Activated T-cell treated with anti-CD3 and anti-CD28 coated beads, Interleukin-2, amount 50 U/mL, for 72 hours (primary cell): ENCODE measurements around the gene C2CD2. TPM values are rescaled to one million over a fixed set of nuclear protein-coding genes. Genes with fewer than 3 reads are reported as not detected.

Experiments used
- ATAC-seq, 2 donors: fragments of 150-1000 bp; cut with Tn5 transposase; replicated peaks in 1 of 2; 2 replicates each; pipeline ENCODE4 v1.10.0; 2021; ENCODE audit warnings: moderate library complexity in 2 of 2, mild to moderate bottlenecking in 1 of 2
- DNase-seq, 2 donors: peaks; one replicate each; pipeline ENCODE4 v3.0.0; 2021 to 2022; ENCODE audit warnings: mixed read lengths in 1 of 2
- H3K27ac Mint-ChIP-seq: one replicate; pipeline ENCODE4 v1.8.0; 2022; ENCODE audit warnings: mild to moderate bottlenecking, moderate library complexity, mixed read lengths
- H3K27me3 Mint-ChIP-seq: one replicate; pipeline ENCODE4 v1.8.0; 2022; ENCODE audit warnings: low read depth, mixed read lengths
- H3K36me3 Mint-ChIP-seq, 2 donors: one replicate each; pipeline ENCODE4 v1.8.0; 2022; ENCODE audit warnings: mixed read lengths in 2 of 2, mild to moderate bottlenecking in 1 of 2; ENCODE audit not compliant: insufficient read depth in 2 of 2
- H3K4me1 Mint-ChIP-seq: one replicate; pipeline ENCODE4 v1.8.0; 2022; ENCODE audit warnings: low read depth, mixed read lengths
- H3K4me3 Mint-ChIP-seq, 2 donors: one replicate each; pipeline ENCODE4 v1.8.0; 2022; ENCODE audit warnings: mild to moderate bottlenecking in 2 of 2, mixed read lengths in 2 of 2, moderate library complexity in 2 of 2
- H3K9me3 Mint-ChIP-seq, 2 donors: one replicate each; pipeline ENCODE4 v1.8.0; 2022; ENCODE audit warnings: mixed read lengths in 2 of 2
- total RNA-seq, 2 donors: library from RNA; stranded (reverse); gene quantifications; one replicate each; pipeline ENCODE4 v1.2.3, GENCODE V29; 2022

Gene C2CD2
- total RNA-seq, 2 donors from 2014 or later: 6.9 to 15.1 TPM

- DNase-seq (no peak), ATAC-seq (no peak)
- Mint-ChIP-seq H3K4me1 (peaks cover 47% of the 10 kb centered on the region), H3K4me3 (no peak overlapping the region), H3K27ac (no peak overlapping the region), H3K9me3 (no peaks in the 10 kb centered on the region), H3K36me3 (peaks cover 1 to 2% of the 10 kb centered on the region in 2 donors), H3K27me3 (no peaks in the 10 kb centered on the region)
Observed at GRCh38 chr21:41931041-41931451, 22.8 kb downstream of the C2CD2 start.

GRCh38 chr21:41929248-41929647, 24.6 kb downstream of the C2CD2 start:
- H3K27ac Mint-ChIP-seq: no peak overlapping the region
- DNase-seq (no peak), ATAC-seq (no peak)
- H3K4me3 Mint-ChIP-seq: peak overlapping the region in 1 of 2 donors; percentile 5
- H3K4me1 Mint-ChIP-seq: peaks cover 65% of the 10 kb centered on the region
- no peaks in the 10 kb centered on the region for H3K9me3 Mint-ChIP-seq
- no peaks in the 10 kb centered on the region for H3K27me3 Mint-ChIP-seq
- peaks cover 2 to 5% of the 10 kb centered on the region in 2 donors for H3K36me3 Mint-ChIP-seq

GRCh38 chr21:41928621-41929220, 25.1 kb downstream of the C2CD2 start:
- no peak for ATAC-seq
- H3K4me3 Mint-ChIP-seq: peak overlapping the region in 1 of 2 donors; percentile 90
- H3K9me3 Mint-ChIP-seq: no peaks in the 10 kb centered on the region
- H3K27me3 Mint-ChIP-seq: no peaks in the 10 kb centered on the region
- no peak for DNase-seq
- peaks cover 2 to 5% of the 10 kb centered on the region in 2 donors for H3K36me3 Mint-ChIP-seq
- H3K27ac Mint-ChIP-seq: no peak overlapping the region
- H3K4me1 Mint-ChIP-seq: peaks cover 70% of the 10 kb centered on the region

GRCh38 chr21:41927727-41928409, 25.9 kb downstream of the C2CD2 start:
- no peak overlapping the region for H3K27ac Mint-ChIP-seq
- DNase-seq (peak; percentile 23 to 54), ATAC-seq (peak in 1 of 2 donors; percentile 49)
- peaks cover 70% of the 10 kb centered on the region for H3K4me1 Mint-ChIP-seq
- no peaks in the 10 kb centered on the region for H3K27me3 Mint-ChIP-seq
- H3K36me3 Mint-ChIP-seq: peaks cover 2 to 5% of the 10 kb centered on the region in 2 donors
- H3K4me3 Mint-ChIP-seq: peak overlapping the region; percentile 32 to 90
- H3K9me3 Mint-ChIP-seq: no peaks in the 10 kb centered on the region

- DNase-seq (no peak), ATAC-seq (peak in 1 of 2 donors; percentile 16)
- H3K4me1 Mint-ChIP-seq: peaks cover 77% of the 10 kb centered on the region
- peak overlapping the region; percentile 93 for H3K27ac Mint-ChIP-seq
- peaks cover 2 to 5% of the 10 kb centered on the region in 2 donors for H3K36me3 Mint-ChIP-seq
- H3K9me3 Mint-ChIP-seq: no peaks in the 10 kb centered on the region
- peak overlapping the region; percentile 88 to 90 for H3K4me3 Mint-ChIP-seq
- H3K27me3 Mint-ChIP-seq: no peaks in the 10 kb centered on the region
Observed at GRCh38 chr21:41926807-41927171, 27.0 kb downstream of the C2CD2 start.

- H3K9me3 Mint-ChIP-seq: no peaks in the 10 kb centered on the region
- peak; percentile 39 for DNase-seq
- H3K36me3 Mint-ChIP-seq: peaks cover 2 to 5% of the 10 kb centered on the region in 2 donors
- peak overlapping the region; percentile 93 for H3K27ac Mint-ChIP-seq
- H3K4me3 Mint-ChIP-seq: peak overlapping the region; percentile 88 to 90
- no peaks in the 10 kb centered on the region for H3K27me3 Mint-ChIP-seq
- ATAC-seq: peak; percentile 65 to 79
- peaks cover 81% of the 10 kb centered on the region for H3K4me1 Mint-ChIP-seq
Observed at GRCh38 chr21:41926117-41926806, 27.6 kb downstream of the C2CD2 start.

- H3K4me3 Mint-ChIP-seq: peak overlapping the region; percentile 88 to 90
- H3K36me3 Mint-ChIP-seq: peaks cover 2 to 5% of the 10 kb centered on the region in 2 donors
- H3K27ac Mint-ChIP-seq: peak overlapping the region; percentile 93
- ATAC-seq (no peak), DNase-seq (no peak)
- no peaks in the 10 kb centered on the region for H3K9me3 Mint-ChIP-seq
- H3K27me3 Mint-ChIP-seq: no peaks in the 10 kb centered on the region
- H3K4me1 Mint-ChIP-seq: peaks cover 85% of the 10 kb centered on the region
Observed at GRCh38 chr21:41925767-41926116, 28.1 kb downstream of the C2CD2 start.

- Mint-ChIP-seq H3K36me3 (peaks cover 2 to 5% of the 10 kb centered on the region in 2 donors), H3K27me3 (no peaks in the 10 kb centered on the region), H3K4me3 (peak overlapping the region; percentile 72 to 90), H3K27ac (no peak overlapping the region), H3K9me3 (no peaks in the 10 kb centered on the region), H3K4me1 (peaks cover 86% of the 10 kb centered on the region)
- DNase-seq (no peak), ATAC-seq (no peak)
Observed at GRCh38 chr21:41924368-41924754, 29.5 kb downstream of the C2CD2 start.

- Mint-ChIP-seq H3K27ac (peak overlapping the region; percentile 64), H3K4me1 (peaks cover 82% of the 10 kb centered on the region), H3K9me3 (no peaks in the 10 kb centered on the region), H3K4me3 (peak overlapping the region; percentile 72 to 90), H3K27me3 (no peaks in the 10 kb centered on the region), H3K36me3 (peaks cover 2 to 5% of the 10 kb centered on the region in 2 donors)
- peak; percentile 59 to 67 for ATAC-seq
- peak; percentile 19 to 56 for DNase-seq
Observed at GRCh38 chr21:41923631-41924367, 30.0 kb downstream of the C2CD2 start.

GRCh38 chr21:41923186-41923585, 30.6 kb downstream of the C2CD2 start:
- Mint-ChIP-seq H3K27me3 (no peaks in the 10 kb centered on the region), H3K9me3 (no peaks in the 10 kb centered on the region), H3K4me3 (peak overlapping the region; percentile 72 to 90), H3K27ac (peak overlapping the region; percentile 64), H3K36me3 (peaks cover 2 to 5% of the 10 kb centered on the region in 2 donors), H3K4me1 (peaks cover 76% of the 10 kb centered on the region)
- DNase-seq (no peak), ATAC-seq (no peak)

GRCh38 chr21:41921021-41921420, 32.8 kb downstream of the C2CD2 start:
- Mint-ChIP-seq H3K27me3 (no peaks in the 10 kb centered on the region), H3K4me3 (no peak overlapping the region), H3K4me1 (peaks cover 55% of the 10 kb centered on the region), H3K9me3 (no peaks in the 10 kb centered on the region), H3K27ac (no peak overlapping the region), H3K36me3 (peaks cover 0 to 4% of the 10 kb centered on the region in 2 donors)
- no peak for ATAC-seq
- no peak for DNase-seq

- no peaks in the 10 kb centered on the region for H3K9me3 Mint-ChIP-seq
- H3K36me3 Mint-ChIP-seq: peaks cover 0 to 2% of the 10 kb centered on the region in 2 donors
- DNase-seq (no peak), ATAC-seq (no peak)
- H3K4me3 Mint-ChIP-seq: no peak overlapping the region
- H3K4me1 Mint-ChIP-seq: peaks cover 49% of the 10 kb centered on the region
- no peaks in the 10 kb centered on the region for H3K27me3 Mint-ChIP-seq
- no peak overlapping the region for H3K27ac Mint-ChIP-seq
Observed at GRCh38 chr21:41920476-41920875, 33.3 kb downstream of the C2CD2 start.
